Stomach (tissue), 9 donors: ENCODE results near the gene CCDC3. TPM values are rescaled to one million over a fixed set of nuclear protein-coding genes. Genes with fewer than 3 reads are reported as not detected.
A peak's percentile ranks its signal among the peaks of the same experiment; 100 is the strongest.

Experiments used
- DNase-seq, 2 donors: peaks; one replicate each; pipeline versions ENCODE4 v3.0.0 to v3.0.0-alpha.2; 2013 to 2019
- H3K27ac ChIP-seq, 5 donors: fragments of 200-600 bp in 4 of 5; sonication (generic) in 4 of 5; one replicate each; pipeline ENCODE4 v1.5.1; 2013 to 2019; ENCODE audit warnings: mild to moderate bottlenecking in 1 of 5, moderate library complexity in 1 of 5
- H3K27me3 ChIP-seq, 3 donors: fragments of 200-600 bp; sonication (generic); one replicate each; pipeline ENCODE4 v1.5.1; 2017 to 2019; ENCODE audit warnings: mixed run types in 1 of 3
- H3K36me3 ChIP-seq, 4 donors: fragments of 200-600 bp; sonication (generic); 1 replicate in 3 of 4; 2 replicates in 1 of 4; pipeline ENCODE4 v1.5.1; 2016 to 2019
- H3K4me1 ChIP-seq, 4 donors: fragments of 200-600 bp; sonication (generic); one replicate each; pipeline ENCODE4 v1.5.1; 2016 to 2019
- H3K4me3 ChIP-seq, 4 donors: fragments of 200-600 bp; sonication (generic) in 3 of 4; one replicate each; pipeline ENCODE4 v1.5.1; 2016 to 2019; ENCODE audit warnings: mild to moderate bottlenecking in 1 of 4
- H3K9me3 ChIP-seq, 4 donors: fragments of 200-600 bp; sonication (generic); one replicate each; pipeline ENCODE4 v1.5.1; 2016 to 2019
- EP300 ChIP-seq: sonication (generic); formaldehyde crosslinking; IDR thresholded peaks from one replicate; pipeline ENCODE4 v1.6.1; 2017; ENCODE audit warnings: antibody characterized with exemption
- POLR2A ChIP-seq, 4 donors: fragments of 450-650 bp; IDR thresholded peaks; one replicate each; pipeline ENCODE4 v1.6.1; 2016; ENCODE audit warnings: antibody characterized with exemption in 4 of 4, control low read depth in 2 of 4, mild to moderate bottlenecking in 1 of 4, moderate library complexity in 1 of 4
- POLR2AphosphoS5 ChIP-seq, 3 donors: sonication (generic); formaldehyde crosslinking; IDR thresholded peaks; one replicate each; pipeline ENCODE4 v1.6.1; 2016; ENCODE audit warnings: antibody characterized with exemption in 3 of 3
- WGBS, 5 donors: extraction: QIAGEN DNeasy Blood & Tissue Kit in 3 of 5; methylation state at CpG; one replicate each; pipeline versions ENCODE4 v1.1.5 to v1.1.7; 2013 to 2018; 5-methylcytosine and 5-hydroxymethylcytosine counted together
- intact Hi-C: fragments of 100-400 bp; cut with DNase I; formaldehyde crosslinking; loops from one replicate; pipeline ENCODE4 v1.15.1; 2023; ENCODE audit warnings: low total_unique reads
- polyA plus RNA-seq, 3 donors: library from polyadenylated mRNA; stranded (reverse); fragments of 200-250 nt; gene quantifications; one replicate each; pipeline ENCODE4 v1.2.3, GENCODE V29; 2013
- total RNA-seq, 5 donors: library from RNA; depleted of rRNA; stranded (reverse); fragments of >200 nt; gene quantifications; one replicate each; pipeline versions ENCODE4 v1.1.0 to v1.2.3, GENCODE V29; 2014 to 2016
- TF ChIP-seq, protein P1 (sequence below), 7 experiments: fragments of 450-650 bp in 4 of 7; fragments of 200-600 bp in 3 of 7; sonication (generic) in 3 of 7; IDR thresholded peaks; one replicate each; pipeline ENCODE4 v1.5.1; 2016 to 2019; ENCODE audit warnings: antibody characterized with exemption in 7 of 7, control low read depth in 2 of 7, mild to moderate bottlenecking in 1 of 7
- donor health status: healthy with polysubstance abuse.
- donor health status: Bipolar disorder and iron deficiency.
- donor health status: healthy.

The CCDC3 gene
- total and polyA plus RNA-seq, 8 donors = 1.8 to 11.0 (median 4.8) TPM; not detected in 1

DNA sequence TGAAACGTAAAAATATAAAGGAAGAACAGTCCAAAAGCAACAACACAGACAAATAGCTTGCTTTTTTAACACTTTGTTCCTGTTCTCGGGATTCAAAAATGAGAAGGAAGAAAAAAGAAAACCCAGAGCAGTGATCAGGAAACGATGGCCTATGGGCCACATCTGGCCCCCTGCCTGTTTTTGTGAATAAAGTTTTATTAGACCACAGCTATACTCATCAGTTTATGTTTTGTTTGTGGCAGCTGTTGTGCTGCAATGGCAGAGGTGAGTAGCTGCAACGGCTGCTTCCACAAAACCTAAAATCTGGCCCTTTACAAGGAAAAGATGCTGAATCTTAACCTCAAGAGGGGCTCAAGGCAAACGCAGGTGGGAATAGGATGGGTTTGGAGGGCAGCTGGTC is 96.4 kb downstream of the CCDC3 start:
- Histone ChIP-seq H3K27ac (no peak overlapping the region), H3K4me3 (no peak overlapping the region), H3K27me3 (peaks cover 0 to 6% (median 0%) of the 10 kb centered on the region in 3 donors), H3K36me3 (no peaks in the 10 kb centered on the region), H3K9me3 (no peaks in the 10 kb centered on the region), H3K4me1 (peaks cover 0 to 3% (median 0%) of the 10 kb centered on the region in 4 donors)
- DNase-seq = no peak
- TF ChIP-seq POLR2A (IDR thresholded peaks at IDR 0.05) (no peak), EP300 (no peak), POLR2AphosphoS5 (IDR thresholded peaks at IDR 0.05) (no peak)
- TF ChIP-seq, protein P1, sequence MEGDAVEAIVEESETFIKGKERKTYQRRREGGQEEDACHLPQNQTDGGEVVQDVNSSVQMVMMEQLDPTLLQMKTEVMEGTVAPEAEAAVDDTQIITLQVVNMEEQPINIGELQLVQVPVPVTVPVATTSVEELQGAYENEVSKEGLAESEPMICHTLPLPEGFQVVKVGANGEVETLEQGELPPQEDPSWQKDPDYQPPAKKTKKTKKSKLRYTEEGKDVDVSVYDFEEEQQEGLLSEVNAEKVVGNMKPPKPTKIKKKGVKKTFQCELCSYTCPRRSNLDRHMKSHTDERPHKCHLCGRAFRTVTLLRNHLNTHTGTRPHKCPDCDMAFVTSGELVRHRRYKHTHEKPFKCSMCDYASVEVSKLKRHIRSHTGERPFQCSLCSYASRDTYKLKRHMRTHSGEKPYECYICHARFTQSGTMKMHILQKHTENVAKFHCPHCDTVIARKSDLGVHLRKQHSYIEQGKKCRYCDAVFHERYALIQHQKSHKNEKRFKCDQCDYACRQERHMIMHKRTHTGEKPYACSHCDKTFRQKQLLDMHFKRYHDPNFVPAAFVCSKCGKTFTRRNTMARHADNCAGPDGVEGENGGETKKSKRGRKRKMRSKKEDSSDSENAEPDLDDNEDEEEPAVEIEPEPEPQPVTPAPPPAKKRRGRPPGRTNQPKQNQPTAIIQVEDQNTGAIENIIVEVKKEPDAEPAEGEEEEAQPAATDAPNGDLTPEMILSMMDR (IDR thresholded peaks at IDR 0.05) = no peak
- intact Hi-C loops = no loop called here
- whole genome bisulfite sequencing, 5 donors = 74 to 85% (median 79%) methylated on average over 5 of the region's 5 CpGs

DNA sequence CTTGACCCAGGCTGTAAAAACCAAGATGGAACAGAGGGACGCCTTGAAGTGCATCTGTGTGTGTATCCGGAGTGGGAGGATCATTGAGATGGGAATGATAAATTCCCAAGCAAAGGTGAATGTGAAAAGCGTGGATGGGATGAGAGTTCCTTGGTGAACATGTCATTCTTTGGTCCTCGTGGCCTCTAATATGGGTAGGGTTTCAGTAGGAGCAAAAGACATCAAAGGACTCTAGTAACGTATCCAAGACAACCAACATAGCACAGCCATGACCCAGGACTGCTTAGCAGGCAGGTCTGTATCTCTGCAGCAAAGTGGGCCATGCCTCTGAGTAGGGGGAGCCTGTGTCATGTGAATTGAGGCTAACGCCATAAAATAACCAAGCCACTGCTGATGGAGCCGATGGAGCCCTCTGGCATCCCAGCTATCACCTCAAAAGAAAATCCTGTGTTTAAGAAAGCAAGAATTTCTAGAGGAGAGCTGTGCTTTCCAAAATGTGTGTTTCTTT is 98.6 kb downstream of the CCDC3 start:
- WGBS, 5 donors = 76 to 82% (median 78%) methylated on average over 6 to 7 of the region's 7 CpGs
- peaks cover 0 to 6% (median 0%) of the 10 kb centered on the region in 3 donors for H3K27me3 ChIP-seq
- no peak overlapping the region for H3K4me3 ChIP-seq
- TF ChIP-seq POLR2AphosphoS5 (IDR thresholded peaks at IDR 0.05) = no peak
- TF ChIP-seq, protein P1 (IDR thresholded peaks at IDR 0.05) = no peak
- TF ChIP-seq POLR2A (IDR thresholded peaks at IDR 0.05) = no peak
- no peak for TF ChIP-seq EP300
- H3K36me3 ChIP-seq = no peaks in the 10 kb centered on the region
- H3K9me3 ChIP-seq = no peaks in the 10 kb centered on the region
- H3K4me1 ChIP-seq = peaks cover 0 to 3% (median 0%) of the 10 kb centered on the region in 4 donors
- H3K27ac ChIP-seq = no peak overlapping the region
- intact Hi-C loops = no loop called here
- no peak for DNase-seq

DNA sequence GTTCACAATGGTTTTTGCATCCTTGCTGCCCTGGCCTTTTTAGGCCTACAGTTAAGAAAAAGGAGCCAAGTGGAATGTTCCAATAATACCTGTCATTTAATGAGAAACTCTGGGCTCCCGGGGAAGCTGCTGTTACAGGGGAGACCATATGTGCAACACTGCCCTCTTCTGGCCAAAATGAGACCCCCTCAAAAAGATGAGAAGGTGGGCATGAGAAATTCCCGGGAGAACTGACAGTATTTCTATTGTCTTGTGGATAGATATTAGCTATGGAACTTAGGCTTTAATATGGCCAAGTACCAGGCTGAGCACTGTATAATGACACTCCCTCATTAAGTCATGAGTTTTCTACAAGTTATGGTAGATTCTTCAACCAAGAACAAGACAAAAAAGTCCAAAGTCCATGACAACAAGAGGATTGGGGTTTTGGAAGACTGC is 99.4 kb downstream of the CCDC3 start:
- H3K4me1 ChIP-seq = peaks cover 0 to 3% (median 0%) of the 10 kb centered on the region in 4 donors
- no peak for TF ChIP-seq POLR2A (IDR thresholded peaks at IDR 0.05)
- TF ChIP-seq, protein P1 (IDR thresholded peaks at IDR 0.05) = peak in 5 of 7 experiments; percentile 55 to 78 (median 68)
- peak; percentile 57 to 87 for DNase-seq
- H3K9me3 ChIP-seq = no peaks in the 10 kb centered on the region
- H3K36me3 ChIP-seq = no peaks in the 10 kb centered on the region
- H3K27me3 ChIP-seq = peaks cover 0 to 6% (median 0%) of the 10 kb centered on the region in 3 donors
- intact Hi-C loops = no loop called here
- WGBS, 5 donors = 5 to 13% (median 7%) methylated on average over 2 of the region's 2 CpGs
- no peak overlapping the region for H3K4me3 ChIP-seq
- H3K27ac ChIP-seq = no peak overlapping the region

DNA sequence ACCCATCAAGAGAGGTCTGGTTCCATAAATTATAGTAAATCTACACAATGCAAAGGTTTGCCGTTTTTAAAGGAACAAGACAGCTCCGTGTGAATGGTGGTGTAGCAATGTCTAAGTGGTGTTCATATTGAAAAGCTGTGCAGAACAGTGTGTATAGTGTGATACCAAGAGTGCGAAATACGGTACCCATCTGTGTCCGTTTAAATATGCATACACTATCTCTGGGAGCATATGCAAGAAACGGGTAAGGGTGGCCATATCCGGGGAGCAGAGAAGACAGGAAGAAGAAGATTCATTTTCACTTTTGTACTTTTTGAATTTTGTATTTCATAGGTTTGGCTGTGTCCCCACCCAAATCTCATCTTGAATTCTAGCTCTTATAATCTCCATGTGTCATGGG is 102.0 kb downstream of the CCDC3 start:
- no peak overlapping the region for H3K27ac ChIP-seq
- intact Hi-C loops = loop anchor here (10.0 kb wide), 1 partner anchor 115 kb away; no protein-coding TSS in a partner anchor
- 87 to 96% (median 89%) methylated on average over 7 of the region's 7 CpGs for WGBS, 5 donors
- H3K4me3 ChIP-seq = no peak overlapping the region
- H3K4me1 ChIP-seq = peaks cover 0 to 3% (median 0%) of the 10 kb centered on the region in 4 donors
- TF ChIP-seq EP300 = no peak
- TF ChIP-seq, protein P1 (IDR thresholded peaks at IDR 0.05) = no peak
- no peak for TF ChIP-seq POLR2A (IDR thresholded peaks at IDR 0.05)
- TF ChIP-seq POLR2AphosphoS5 (IDR thresholded peaks at IDR 0.05) = no peak
- no peaks in the 10 kb centered on the region for H3K27me3 ChIP-seq
- H3K9me3 ChIP-seq = no peaks in the 10 kb centered on the region
- no peak for DNase-seq
- no peaks in the 10 kb centered on the region for H3K36me3 ChIP-seq
